GM23248 (cell line): ENCODE measurements around the gene TCOF1.

Experiments used
- EZH2 ChIP-seq: fragments of 200-600 bp; sonication (generic); IDR thresholded peaks from 2 replicates; pipeline ENCODE4 v1.6.1; 2018; ENCODE audit warnings: antibody characterized with exemption, mild to moderate bottlenecking; ENCODE audit not compliant: insufficient read depth, poor library complexity, severe bottlenecking
- EZH2phosphoT487 ChIP-seq: fragments of 200-600 bp; sonication (generic); IDR thresholded peaks from 2 replicates; pipeline ENCODE4 v1.6.1; 2018; ENCODE audit warnings: antibody characterized with exemption, moderate library complexity, mild to moderate bottlenecking, low read depth; ENCODE audit not compliant: insufficient read depth

DNA sequence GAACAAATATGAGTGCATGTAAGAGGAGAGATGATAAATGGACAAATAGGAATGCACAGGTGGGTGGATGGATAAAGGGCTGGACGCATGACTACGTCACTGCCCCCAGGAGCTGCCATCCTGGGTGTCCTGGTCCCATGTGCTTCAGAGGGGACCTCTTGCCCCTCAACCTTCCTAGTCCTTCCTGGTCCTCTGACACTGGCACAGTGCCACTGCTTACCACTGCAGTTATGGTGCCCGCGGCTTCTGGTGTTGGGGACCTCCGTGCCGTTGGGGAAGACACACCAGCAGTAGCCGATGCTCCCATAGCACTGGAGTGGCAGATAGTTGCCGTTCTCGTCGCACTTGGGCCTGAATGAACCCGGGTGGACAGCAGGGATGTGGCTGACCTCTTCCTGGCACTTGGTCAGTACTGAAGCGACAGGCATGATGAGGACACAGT is 45.4 kb downstream of the TCOF1 start:
- TF ChIP-seq EZH2phosphoT487 (no peak), EZH2 (no peak)
